Measurements from ENCODE around the gene INPP5K.
"Not testable (repeated sequence)": the region's sequence is repeated elsewhere in the genome, so short reads cannot be mapped to it uniquely, and the experiment has no call there.

DNA sequence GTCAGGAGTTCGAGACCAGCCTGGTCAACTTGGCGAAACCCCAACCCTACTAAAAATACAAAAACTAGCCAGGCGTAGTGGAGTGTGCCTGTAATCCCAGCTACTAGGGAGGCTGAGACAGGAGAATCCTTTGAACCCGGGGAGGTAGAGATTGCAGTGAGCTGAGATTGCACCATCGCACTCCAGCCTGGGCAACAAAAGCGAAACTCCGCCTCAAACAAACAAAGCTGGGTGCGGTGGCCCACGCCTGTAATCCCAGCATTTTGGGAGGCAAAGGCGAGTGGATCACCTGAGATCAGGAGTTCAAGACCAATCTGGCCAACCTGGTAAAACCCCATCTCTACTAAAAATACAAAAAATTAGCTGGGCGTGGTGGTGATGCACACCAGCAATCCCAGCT lies 62.7 kb downstream of the INPP5K start:
- TF ChIP-seq, protein P1, sequence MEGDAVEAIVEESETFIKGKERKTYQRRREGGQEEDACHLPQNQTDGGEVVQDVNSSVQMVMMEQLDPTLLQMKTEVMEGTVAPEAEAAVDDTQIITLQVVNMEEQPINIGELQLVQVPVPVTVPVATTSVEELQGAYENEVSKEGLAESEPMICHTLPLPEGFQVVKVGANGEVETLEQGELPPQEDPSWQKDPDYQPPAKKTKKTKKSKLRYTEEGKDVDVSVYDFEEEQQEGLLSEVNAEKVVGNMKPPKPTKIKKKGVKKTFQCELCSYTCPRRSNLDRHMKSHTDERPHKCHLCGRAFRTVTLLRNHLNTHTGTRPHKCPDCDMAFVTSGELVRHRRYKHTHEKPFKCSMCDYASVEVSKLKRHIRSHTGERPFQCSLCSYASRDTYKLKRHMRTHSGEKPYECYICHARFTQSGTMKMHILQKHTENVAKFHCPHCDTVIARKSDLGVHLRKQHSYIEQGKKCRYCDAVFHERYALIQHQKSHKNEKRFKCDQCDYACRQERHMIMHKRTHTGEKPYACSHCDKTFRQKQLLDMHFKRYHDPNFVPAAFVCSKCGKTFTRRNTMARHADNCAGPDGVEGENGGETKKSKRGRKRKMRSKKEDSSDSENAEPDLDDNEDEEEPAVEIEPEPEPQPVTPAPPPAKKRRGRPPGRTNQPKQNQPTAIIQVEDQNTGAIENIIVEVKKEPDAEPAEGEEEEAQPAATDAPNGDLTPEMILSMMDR (conservative IDR thresholded peaks at IDR 0.05; ENCODE audit: low read depth, low read length): not testable (repeated sequence)
- not testable (repeated sequence) for TF ChIP-seq EZH2 (IDR thresholded peaks at IDR 0.05; ENCODE audit: borderline replicate concordance, low read depth, low read length, poor library complexity, severe bottlenecking)

Measured in A673 (cell line).